ENCODE results near the gene CELSR1.

The CELSR1 gene

GRCh38 chr22:46446799-46447198 lies 90.6 kb downstream of the CELSR1 start:
- TF ChIP-seq, protein P1, sequence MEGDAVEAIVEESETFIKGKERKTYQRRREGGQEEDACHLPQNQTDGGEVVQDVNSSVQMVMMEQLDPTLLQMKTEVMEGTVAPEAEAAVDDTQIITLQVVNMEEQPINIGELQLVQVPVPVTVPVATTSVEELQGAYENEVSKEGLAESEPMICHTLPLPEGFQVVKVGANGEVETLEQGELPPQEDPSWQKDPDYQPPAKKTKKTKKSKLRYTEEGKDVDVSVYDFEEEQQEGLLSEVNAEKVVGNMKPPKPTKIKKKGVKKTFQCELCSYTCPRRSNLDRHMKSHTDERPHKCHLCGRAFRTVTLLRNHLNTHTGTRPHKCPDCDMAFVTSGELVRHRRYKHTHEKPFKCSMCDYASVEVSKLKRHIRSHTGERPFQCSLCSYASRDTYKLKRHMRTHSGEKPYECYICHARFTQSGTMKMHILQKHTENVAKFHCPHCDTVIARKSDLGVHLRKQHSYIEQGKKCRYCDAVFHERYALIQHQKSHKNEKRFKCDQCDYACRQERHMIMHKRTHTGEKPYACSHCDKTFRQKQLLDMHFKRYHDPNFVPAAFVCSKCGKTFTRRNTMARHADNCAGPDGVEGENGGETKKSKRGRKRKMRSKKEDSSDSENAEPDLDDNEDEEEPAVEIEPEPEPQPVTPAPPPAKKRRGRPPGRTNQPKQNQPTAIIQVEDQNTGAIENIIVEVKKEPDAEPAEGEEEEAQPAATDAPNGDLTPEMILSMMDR (IDR thresholded peaks at IDR 0.05) = no peak

DNA sequence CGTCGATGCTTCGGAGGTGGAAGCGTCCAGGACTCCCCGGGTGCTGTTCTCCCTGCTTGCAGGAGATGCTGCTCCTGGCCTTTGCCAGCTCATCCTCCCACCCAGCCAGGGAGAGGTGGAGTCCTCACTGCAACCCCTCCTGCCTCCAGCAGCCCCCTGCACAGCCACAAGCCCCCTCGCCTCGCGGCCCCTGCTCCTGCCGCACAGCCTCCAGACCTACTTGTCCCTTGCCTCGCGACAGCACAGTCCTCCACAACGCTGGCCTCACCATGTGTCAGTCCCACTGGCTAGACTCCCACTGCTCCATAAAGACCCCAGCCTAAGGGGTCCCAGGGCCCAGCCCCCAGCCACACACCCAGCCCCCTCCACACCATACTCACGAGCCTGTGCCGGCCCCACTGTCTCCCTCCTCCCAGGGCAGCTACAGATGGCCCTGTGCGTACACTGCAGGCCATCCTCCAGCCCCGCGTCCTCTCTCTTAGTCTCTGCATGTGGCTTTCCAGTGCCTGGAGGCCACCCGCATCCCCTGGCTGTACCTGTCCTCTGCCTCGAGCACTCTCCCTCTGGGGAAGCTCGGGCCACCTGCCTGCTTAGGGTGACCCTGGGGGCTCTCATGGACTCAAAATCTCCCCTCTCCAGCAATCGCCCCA lies 91.5 kb downstream of the CELSR1 start:
- TF ChIP-seq, protein P1 (IDR thresholded peaks at IDR 0.05) = no peak

DNA sequence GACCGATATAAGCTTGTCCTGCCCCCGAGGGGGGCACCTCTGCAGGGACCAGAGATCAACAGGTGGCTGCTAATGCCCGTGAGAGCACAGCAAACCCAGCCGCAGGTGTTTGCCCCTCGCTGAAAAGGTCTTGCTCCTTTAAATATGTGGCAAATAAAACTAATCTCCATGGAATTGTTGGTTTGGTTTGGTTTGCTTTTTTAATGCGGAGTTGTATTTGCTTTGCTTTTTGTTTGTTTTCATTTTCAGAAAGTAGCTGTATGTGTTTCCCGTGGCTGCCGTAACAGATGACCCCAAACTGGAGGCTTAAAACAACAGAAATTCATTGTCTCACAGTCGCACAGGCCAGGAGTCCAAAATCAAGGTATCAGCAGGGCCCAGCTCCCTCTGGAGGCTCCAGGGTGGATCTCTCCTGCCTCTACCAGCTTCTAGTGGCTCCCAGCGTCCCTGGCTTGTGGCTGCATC lies 93.0 kb downstream of the CELSR1 start:
- TF ChIP-seq, protein P1 (IDR thresholded peaks at IDR 0.05) = peak; percentile 23; the same call in 1 of the 2 replicates

GRCh38 chr22:46443850-46444389 lies 93.5 kb downstream of the CELSR1 start:
- TF ChIP-seq, protein P1 (IDR thresholded peaks at IDR 0.05) = no peak

DNA sequence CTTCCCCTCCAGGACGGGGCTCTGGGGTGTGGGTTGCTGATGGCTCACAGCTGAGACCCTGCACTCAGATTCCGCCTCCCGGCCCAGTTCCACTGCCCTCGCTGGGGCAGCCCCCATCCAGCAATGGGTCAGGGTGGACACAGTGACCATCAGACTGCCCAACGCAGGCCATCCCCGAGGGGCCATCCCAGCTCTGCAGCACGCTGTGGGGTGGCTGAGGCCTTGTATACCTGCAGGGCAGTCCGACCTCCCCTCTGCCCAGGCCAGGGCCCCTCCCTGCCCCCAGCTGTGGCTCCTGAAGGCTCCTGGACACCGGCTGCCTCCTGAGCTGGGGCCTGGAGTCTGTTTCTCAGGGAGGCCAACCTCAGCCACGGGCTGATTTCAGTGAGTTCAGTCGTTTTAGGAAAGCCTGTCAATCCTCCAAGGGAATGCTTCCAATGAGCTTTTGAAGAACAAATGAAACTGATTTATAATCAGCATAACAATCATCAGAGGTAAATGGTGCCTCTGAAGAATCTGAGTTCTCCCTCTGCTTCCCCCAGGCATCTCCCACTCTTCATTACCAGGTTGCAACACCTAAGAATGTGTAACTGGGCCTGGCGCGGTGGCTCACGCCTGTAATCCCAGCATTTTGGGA lies 95.1 kb downstream of the CELSR1 start:
- TF ChIP-seq, protein P1 (IDR thresholded peaks at IDR 0.05) = no peak

- TF ChIP-seq, protein P1 (IDR thresholded peaks at IDR 0.05) = no peak
These were observed 97.6 kb downstream of the CELSR1 start for GRCh38 chr22:46439576-46440465.

- TF ChIP-seq, protein P1 (IDR thresholded peaks at IDR 0.05) = no peak
These were observed 98.3 kb downstream of the CELSR1 start for GRCh38 chr22:46439111-46439510.
